HPDE6-E6E7 (cell line): ENCODE data around the gene NPBWR2.
"Not testable (repeated sequence)": the region's sequence is repeated elsewhere in the genome, so short reads cannot be mapped to it uniquely, and the experiment has no call there.

Experiments
- DNase-seq: peaks from one replicate; pipeline ENCODE4 v3.0.0; 2011; ENCODE audit warnings: missing footprints; ENCODE audit errors: extremely low spot score

Gene NPBWR2

DNA sequence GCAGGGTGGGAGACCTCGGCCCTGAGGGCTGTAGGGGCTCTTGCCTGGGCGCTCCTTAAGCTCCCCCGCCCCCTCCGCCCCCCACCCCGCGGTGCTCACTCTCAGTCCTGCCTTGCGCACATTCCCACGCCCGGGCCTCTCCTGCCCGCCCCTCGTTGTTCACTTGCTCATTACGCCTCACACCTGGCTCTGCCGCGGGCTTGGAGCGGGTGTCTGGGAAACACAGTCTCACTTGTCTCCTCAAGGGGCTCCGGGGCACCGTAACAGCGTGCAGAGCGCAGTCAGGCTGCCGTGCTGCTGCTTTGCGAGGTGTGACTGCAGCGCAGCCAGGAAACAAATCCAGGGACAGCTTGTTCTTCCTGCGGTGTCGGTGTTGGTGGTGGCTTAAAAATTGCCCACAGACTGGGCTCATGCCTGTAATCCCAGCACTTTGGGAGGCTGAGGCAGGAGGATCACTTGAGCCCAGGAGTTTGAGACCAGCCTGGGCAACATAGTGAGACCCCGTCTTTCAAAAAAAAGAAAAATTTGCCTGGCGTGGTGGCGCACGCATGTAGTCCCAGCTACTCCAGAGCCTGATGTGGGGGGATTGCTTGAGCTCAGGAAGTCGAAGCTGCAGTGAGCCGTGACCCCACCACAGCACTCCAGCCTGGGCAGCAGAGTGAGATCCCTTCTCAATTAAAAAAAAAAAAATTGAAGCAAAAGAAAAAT is 4.6 kb downstream of the NPBWR2 start:
- no peak for DNase-seq

- DNase-seq, result no peak
Observed at GRCh38 chr20:64101731-64102621, 5.4 kb downstream of the NPBWR2 start.

DNA sequence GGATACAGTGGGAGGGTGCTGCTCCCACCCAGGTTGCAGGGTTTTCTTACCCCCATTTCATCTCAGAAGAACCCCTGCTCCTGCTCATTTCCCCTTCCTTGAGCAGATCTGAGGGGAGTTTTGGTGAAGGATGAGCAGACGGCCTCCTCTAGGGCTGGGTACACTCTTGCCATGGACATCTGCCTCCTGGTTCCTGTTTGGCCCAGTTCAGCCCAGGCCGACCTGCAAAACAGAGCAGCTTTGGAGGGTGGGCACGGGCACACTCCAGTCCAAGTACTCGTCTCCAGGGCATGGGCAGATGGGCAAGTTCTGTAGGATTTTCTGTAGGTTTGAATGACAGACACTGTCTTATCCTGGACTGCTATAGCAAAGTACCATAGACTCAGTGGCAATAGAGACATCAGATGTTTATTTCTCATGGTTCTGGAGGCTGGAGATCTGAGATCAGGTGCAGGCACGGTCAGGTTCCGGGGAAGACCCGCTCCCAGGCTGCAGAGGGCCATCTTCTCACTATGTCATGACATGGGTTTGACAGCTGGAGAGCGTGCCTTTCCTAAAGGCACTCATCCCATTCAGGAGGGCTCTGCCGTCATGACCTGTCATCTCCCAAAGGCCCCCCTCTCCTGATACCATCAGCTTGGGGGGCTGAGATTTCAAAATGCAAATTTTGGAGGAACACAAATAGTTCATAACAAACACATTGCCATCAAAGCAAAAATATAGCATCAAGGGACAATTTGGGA is 6.2 kb downstream of the NPBWR2 start:
- no peak for DNase-seq

DNA sequence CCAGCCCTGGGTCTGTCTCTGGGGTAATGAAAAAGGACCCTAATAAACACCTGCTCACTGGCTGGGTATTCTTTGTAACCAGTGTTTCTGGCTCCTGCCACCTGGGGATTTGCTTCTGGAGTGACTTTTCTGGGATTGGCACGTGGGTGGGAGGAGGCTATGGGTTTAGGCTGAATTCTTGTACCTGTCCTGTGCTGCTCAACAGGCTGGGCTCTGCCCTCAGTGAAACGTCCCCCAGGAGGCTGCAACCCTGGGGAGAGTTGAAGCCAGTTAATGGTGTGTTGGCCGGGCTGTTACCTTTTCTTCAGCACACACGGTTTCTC is 6.8 kb downstream of the NPBWR2 start:
- no peak for DNase-seq

- no peak for DNase-seq
Observed at GRCh38 chr20:64099880-64100565, 7.3 kb downstream of the NPBWR2 start.

DNA sequence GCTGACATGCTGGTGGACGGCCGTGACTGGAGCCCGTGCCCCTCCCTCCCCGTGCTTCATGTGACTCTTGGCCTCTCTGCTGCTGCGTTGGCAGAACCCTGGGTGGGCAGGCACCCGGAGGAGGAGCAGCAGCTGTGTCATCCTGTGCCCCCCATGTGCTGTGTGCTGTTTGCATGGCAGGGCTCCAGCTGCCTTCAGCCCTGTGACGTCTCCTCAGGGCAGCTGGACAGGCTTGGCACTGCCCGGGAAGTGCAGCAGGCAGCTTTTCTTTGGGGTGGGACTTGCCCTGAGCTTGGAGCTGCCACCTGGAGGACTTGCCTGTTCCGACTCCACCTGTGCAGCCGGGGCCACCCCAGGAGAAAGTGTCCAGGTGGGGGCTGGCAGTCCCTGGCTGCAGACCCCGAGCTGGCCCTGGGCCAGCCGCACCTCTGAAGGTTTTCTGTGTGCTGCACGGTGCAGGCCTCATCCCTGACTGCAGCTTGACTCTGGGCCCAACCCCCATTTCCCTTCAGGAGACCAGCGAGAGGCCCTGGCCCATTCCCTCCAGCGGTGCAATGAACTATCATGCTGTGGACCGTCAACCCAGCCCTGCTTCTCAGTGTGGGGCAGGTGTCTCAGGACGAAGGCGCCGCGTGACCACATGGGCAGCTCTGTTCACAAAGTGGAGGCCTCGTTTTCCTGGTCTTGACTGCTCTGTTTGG is 8.1 kb downstream of the NPBWR2 start:
- DNase-seq, result no peak

DNA sequence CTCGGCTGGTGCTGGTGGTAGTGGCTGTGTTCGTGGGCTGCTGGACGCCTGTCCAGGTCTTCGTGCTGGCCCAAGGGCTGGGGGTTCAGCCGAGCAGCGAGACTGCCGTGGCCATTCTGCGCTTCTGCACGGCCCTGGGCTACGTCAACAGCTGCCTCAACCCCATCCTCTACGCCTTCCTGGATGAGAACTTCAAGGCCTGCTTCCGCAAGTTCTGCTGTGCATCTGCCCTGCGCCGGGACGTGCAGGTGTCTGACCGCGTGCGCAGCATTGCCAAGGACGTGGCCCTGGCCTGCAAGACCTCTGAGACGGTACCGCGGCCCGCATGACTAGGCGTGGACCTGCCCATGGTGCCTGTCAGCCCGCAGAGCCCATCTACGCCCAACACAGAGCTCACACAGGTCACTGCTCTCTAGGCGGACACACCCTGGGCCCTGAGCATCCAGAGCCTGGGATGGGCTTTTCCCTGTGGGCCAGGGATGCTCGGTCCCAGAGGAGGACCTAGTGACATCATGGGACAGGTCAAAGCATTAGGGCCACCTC is 8.8 kb downstream of the NPBWR2 start:
- DNase-seq, result no peak

DNA sequence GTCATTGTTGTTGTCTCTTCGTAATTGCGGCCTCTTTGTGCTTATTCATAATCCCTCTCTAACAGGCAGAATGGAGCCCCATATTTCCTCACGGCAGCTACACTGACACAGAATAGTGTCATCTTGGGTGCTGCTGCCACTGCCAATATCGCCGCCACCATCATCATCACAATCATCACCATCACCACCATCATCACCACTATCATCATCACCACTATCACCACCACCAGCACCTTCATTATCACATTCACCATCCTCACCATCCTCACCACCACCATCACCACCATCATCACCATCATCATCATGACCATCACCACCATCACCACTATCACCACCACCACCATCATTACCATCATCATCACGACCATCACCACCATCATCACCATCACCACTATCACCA is 10.8 kb downstream of the NPBWR2 start:
- DNase-seq, result no peak

DNA sequence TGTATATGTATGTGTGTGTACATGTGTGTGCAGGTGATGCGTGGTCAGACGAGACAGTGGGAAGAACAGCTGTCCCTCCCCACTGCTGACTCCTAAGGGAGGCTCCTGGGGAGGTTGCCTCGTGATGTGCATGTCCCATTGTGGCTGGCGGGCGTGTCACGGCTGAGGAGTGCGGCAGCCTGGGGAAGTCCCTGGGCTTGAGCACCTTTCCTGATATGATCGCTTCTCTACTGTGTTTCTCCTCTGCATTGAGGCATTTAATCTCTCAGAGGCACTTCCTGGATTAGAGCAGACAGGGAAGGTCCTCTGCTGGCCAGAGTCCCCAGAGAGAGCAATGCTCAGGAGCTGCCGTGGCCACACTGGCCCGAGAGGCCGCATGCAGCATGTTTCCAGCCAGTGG is 11.4 kb downstream of the NPBWR2 start:
- DNase-seq, result no peak

DNA sequence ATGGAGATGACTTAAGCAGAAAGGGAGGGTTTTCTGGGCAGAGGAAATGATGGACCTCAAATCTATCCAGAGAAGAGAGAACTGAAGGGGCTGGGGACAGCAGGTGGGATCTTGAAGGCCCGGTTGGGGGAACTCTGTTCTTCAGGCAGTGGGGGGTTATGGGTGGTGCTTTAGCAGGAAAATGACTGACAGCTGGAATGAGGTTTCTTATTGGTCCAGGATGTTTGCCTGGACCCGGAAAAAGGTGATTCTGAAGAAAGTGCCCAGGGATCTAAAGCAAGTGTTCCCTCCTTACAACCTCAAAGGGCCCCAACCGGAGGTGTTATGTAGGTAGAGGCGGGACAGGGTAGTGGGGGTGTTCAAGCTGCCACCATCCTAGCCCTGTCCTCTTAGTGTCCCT is 11.9 kb downstream of the NPBWR2 start:
- no peak for DNase-seq

DNA sequence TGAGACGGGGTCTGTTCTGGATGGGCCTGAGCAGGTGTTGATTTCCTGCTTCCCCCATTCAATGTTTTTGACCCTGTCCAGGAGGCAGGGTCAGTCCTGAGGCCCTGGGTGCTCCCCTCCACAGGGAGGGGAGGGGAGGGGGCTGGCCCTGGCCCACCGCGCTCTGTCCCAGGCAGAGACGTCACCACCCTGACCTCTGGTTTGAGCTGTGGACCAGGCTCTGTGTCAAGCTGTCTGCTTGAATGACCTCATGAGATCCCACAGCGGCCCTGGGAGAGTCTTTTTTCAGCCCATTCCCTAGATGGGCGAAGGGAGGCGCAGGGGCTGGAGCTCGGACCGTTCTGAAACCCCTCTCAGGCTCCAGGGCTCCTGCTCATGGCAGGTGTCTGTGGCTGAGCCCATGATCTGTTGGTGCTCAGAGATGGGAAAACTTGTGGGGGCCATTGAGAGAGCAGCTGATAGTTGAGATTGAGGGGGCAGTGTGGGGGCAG is 14.3 kb downstream of the NPBWR2 start:
- DNase-seq, result no peak

- DNase-seq, result no peak
Observed at GRCh38 chr20:64092258-64093012, 14.9 kb downstream of the NPBWR2 start.

- no peak for DNase-seq
Observed at GRCh38 chr20:64091770-64092169, 15.6 kb downstream of the NPBWR2 start.

GRCh38 chr20:64091340-64091739 is 16.0 kb downstream of the NPBWR2 start:
- no peak for DNase-seq

DNA sequence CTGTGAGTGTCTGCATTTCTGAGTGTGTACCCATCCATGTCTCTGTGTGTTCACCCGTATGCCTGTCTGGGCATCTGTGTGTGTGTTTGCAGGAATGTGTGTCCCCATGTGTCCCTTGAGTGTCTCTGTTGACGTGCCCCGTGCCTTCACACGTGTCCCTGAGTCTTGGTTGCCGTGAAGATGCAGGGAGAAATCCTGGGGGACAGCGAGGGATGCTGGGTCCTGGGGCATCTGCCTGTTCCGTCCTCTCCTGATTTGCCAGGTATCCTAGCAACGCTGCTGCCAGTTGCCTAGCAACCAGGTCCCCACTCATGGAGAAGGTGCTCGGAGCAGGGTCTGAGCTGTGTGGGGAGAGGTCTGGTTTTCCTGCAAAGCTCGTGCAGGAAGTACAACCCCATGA is 17.2 kb downstream of the NPBWR2 start:
- no peak for DNase-seq

GRCh38 chr20:64088586-64088985 is 18.8 kb downstream of the NPBWR2 start:
- DNase-seq, result not testable (repeated sequence)

- not testable (repeated sequence) for DNase-seq
Observed at GRCh38 chr20:64087226-64087825, 20.0 kb downstream of the NPBWR2 start.

DNA sequence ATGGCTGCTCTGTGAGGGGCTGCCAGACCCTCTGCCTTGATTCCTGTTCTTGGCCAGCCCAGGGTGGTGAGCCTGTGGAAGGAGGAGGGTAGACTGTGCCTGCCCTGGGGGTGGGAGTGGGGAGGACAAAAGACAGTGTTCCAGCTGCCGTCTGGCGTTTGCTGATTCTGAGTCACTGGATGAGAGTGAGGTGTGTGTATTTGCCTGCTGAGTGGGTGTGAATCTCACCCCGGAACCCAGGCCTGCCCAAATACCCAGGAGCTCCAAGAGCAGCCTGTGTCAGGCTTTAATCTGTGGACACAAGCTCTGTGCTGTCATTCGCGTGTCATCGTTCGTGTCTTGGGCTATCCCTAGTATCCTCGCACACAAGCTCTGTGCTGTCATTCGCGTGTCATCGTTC is 20.6 kb downstream of the NPBWR2 start:
- DNase-seq, result no peak

GRCh38 chr20:64084685-64085152 is 22.6 kb downstream of the NPBWR2 start:
- no peak for DNase-seq
